ENCODE data around the gene VEGFA. TPM values are rescaled to one million over a fixed set of nuclear protein-coding genes. Genes with fewer than 3 reads are reported as not detected.

The VEGFA gene
- total RNA-seq, 1 experiment from 2014 or later: 116 TPM

DNA sequence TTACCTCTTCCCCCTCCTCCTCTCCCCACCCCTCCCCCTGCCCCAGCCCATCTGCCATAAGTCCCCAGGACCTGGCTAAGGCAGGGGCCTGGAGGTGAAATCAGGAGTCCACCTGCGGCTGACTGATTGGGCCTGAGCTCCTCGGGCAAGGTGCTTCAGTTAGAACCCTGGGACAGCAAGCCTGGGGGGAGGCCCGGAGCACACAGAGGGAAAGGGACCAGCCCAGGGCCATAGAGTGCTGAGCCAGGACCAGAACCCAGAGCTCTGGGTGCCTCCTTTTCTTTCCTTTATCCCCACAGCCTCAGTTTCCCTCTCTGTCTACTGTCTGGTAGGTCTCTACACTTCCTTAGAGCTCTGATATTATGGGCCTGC lies 35.7 kb upstream of the VEGFA start:
- intact Hi-C loops (cut with micrococcal nuclease; ENCODE audit: unreplicated experiment): no loop called here
- TF ChIP-seq, protein P1, sequence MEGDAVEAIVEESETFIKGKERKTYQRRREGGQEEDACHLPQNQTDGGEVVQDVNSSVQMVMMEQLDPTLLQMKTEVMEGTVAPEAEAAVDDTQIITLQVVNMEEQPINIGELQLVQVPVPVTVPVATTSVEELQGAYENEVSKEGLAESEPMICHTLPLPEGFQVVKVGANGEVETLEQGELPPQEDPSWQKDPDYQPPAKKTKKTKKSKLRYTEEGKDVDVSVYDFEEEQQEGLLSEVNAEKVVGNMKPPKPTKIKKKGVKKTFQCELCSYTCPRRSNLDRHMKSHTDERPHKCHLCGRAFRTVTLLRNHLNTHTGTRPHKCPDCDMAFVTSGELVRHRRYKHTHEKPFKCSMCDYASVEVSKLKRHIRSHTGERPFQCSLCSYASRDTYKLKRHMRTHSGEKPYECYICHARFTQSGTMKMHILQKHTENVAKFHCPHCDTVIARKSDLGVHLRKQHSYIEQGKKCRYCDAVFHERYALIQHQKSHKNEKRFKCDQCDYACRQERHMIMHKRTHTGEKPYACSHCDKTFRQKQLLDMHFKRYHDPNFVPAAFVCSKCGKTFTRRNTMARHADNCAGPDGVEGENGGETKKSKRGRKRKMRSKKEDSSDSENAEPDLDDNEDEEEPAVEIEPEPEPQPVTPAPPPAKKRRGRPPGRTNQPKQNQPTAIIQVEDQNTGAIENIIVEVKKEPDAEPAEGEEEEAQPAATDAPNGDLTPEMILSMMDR (conservative IDR thresholded peaks at IDR 0.05; ENCODE audit: low read depth, low read length): no peak
- no peak for TF ChIP-seq EZH2 (IDR thresholded peaks at IDR 0.05; ENCODE audit: borderline replicate concordance, low read depth, low read length, poor library complexity, severe bottlenecking)
- peaks cover 15% of the 10 kb centered on the region for H3K9me3 ChIP-seq (ENCODE audit: low read depth, low read length, poor library complexity, severe bottlenecking)
- no peaks in the 10 kb centered on the region for H3K27me3 ChIP-seq (replicated peaks; ENCODE audit: insufficient read depth, low read depth, low read length, poor library complexity)
- ChIA-PET CTCF (no interaction called here), POLR2A (ENCODE audit: low non-redundant PET) (no interaction called here)
- H3K4me1 ChIP-seq (ENCODE audit: insufficient read depth, low read length, poor library complexity, severe bottlenecking): no peaks in the 10 kb centered on the region
- BruUV-seq (replicated peaks): no TSS peak
- H3K27ac ChIP-seq (ENCODE audit: low read depth, low read length, poor library complexity, severe bottlenecking): no peak overlapping the region
- no peak overlapping the region for H3K4me3 ChIP-seq (ENCODE audit: low read depth, low read length, poor library complexity, severe bottlenecking)
- no peaks in the 10 kb centered on the region for H3K36me3 ChIP-seq (ENCODE audit: insufficient read depth, low read length, poor library complexity, severe bottlenecking)
- DNase-seq (ENCODE audit: low spot score): no peak

DNA sequence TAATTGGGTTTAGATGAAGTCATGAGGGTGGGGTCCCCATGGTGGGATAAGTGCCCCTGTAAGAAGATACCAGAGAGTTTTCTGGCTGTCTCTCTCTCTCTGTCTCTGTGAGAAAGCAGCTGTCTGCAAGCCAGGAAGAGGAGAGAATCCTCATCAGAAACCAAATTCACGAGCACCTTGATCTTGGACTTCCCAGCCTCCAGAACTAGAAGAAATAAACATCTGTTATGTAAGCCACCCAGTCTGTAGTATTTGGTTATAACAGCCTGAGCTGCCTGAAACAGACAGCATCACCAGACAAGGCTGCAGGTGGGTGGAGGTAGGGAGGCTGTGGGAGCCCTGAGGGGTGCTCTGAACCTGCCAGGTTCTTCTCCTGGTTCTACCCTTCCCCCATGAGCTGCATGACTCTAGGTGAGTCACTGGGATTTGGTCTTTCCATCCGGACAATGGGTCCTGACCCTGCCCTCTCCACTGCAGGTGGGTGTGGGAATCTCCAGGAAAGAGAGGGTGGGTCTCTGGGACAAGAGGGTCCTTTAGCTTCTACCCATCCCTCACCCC lies 34.3 kb upstream of the VEGFA start:
- Histone ChIP-seq H3K27ac (ENCODE audit: low read depth, low read length, poor library complexity, severe bottlenecking) (no peak overlapping the region), H3K4me1 (ENCODE audit: insufficient read depth, low read length, poor library complexity, severe bottlenecking) (no peaks in the 10 kb centered on the region), H3K9me3 (ENCODE audit: low read depth, low read length, poor library complexity, severe bottlenecking) (peaks cover 8% of the 10 kb centered on the region), H3K4me3 (ENCODE audit: low read depth, low read length, poor library complexity, severe bottlenecking) (no peak overlapping the region), H3K27me3 (replicated peaks; ENCODE audit: insufficient read depth, low read depth, low read length, poor library complexity) (no peaks in the 10 kb centered on the region), H3K36me3 (ENCODE audit: insufficient read depth, low read length, poor library complexity, severe bottlenecking) (no peaks in the 10 kb centered on the region)
- DNase-seq (ENCODE audit: low spot score): no peak
- CTCF ChIA-PET: no interaction called here
- intact Hi-C loops (cut with micrococcal nuclease; ENCODE audit: unreplicated experiment): no loop called here
- POLR2A ChIA-PET (ENCODE audit: low non-redundant PET): no interaction called here
- no TSS peak for BruUV-seq (replicated peaks)
- TF ChIP-seq EZH2 (IDR thresholded peaks at IDR 0.05; ENCODE audit: borderline replicate concordance, low read depth, low read length, poor library complexity, severe bottlenecking): no peak
- TF ChIP-seq, protein P1 (conservative IDR thresholded peaks at IDR 0.05; ENCODE audit: low read depth, low read length): no peak

DNA sequence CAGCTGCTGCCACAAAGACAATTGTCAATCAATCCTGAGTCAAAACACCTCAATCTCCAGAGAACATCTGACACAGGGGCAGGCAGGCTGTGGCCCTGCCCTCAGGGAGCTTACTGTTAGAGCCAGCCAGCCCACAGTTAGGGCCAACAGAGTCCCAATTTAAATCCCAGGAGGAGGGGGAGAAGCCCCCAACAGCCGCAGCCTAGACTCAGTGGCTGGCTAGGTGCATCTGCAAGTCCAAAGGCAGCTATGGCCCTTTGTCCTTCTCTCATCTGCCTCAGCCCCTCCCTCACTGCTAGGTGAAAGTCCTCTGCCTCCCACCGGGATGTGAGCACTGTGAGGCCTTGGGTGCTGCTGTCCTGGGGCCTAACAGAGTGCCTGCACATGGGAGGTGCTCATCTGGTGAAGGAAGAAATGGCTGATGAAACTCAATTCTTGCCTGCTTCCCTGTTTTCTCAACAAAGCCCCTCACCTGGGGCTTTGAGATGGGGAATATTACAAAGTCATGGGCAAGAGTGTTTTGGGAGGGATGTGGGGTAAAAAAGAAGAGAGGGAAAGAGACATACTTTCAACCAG lies 33.7 kb upstream of the VEGFA start:
- Histone ChIP-seq H3K4me3 (ENCODE audit: low read depth, low read length, poor library complexity, severe bottlenecking) (no peak overlapping the region), H3K9me3 (ENCODE audit: low read depth, low read length, poor library complexity, severe bottlenecking) (peaks cover 3% of the 10 kb centered on the region), H3K27me3 (replicated peaks; ENCODE audit: insufficient read depth, low read depth, low read length, poor library complexity) (no peaks in the 10 kb centered on the region), H3K27ac (ENCODE audit: low read depth, low read length, poor library complexity, severe bottlenecking) (no peak overlapping the region), H3K4me1 (ENCODE audit: insufficient read depth, low read length, poor library complexity, severe bottlenecking) (no peaks in the 10 kb centered on the region), H3K36me3 (ENCODE audit: insufficient read depth, low read length, poor library complexity, severe bottlenecking) (no peaks in the 10 kb centered on the region)
- intact Hi-C loops (cut with micrococcal nuclease; ENCODE audit: unreplicated experiment): no loop called here
- BruUV-seq (replicated peaks): no TSS peak
- DNase-seq (ENCODE audit: low spot score): no peak
- ChIA-PET POLR2A (ENCODE audit: low non-redundant PET) (no interaction called here), CTCF (no interaction called here)
- TF ChIP-seq EZH2 (IDR thresholded peaks at IDR 0.05; ENCODE audit: borderline replicate concordance, low read depth, low read length, poor library complexity, severe bottlenecking): no peak
- TF ChIP-seq, protein P1 (conservative IDR thresholded peaks at IDR 0.05; ENCODE audit: low read depth, low read length): no peak

Data from A673 (cell line).